DOHH2 (cell line): ENCODE results near the gene HIC2.
"Not testable (repeated sequence)": the region's sequence is repeated elsewhere in the genome, so short reads cannot be mapped to it uniquely, and the experiment has no call there.

Experiments
- EZH2phosphoT487 ChIP-seq: fragments of 200-600 bp; sonication (generic); IDR thresholded peaks from 2 replicates; pipeline ENCODE4 v1.6.1; 2017; ENCODE audit warnings: borderline replicate concordance, mild to moderate bottlenecking, antibody characterized with exemption, low read length, moderate library complexity, mixed read lengths
- TF ChIP-seq, protein P1 (sequence below): fragments of 200-600 bp; sonication (generic); IDR thresholded peaks from one replicate; pipeline ENCODE4 v1.5.1; 2014; ENCODE audit warnings: antibody characterized with exemption, mild to moderate bottlenecking, low read depth, low read length; ENCODE audit not compliant: poor library complexity, severe bottlenecking

DNA sequence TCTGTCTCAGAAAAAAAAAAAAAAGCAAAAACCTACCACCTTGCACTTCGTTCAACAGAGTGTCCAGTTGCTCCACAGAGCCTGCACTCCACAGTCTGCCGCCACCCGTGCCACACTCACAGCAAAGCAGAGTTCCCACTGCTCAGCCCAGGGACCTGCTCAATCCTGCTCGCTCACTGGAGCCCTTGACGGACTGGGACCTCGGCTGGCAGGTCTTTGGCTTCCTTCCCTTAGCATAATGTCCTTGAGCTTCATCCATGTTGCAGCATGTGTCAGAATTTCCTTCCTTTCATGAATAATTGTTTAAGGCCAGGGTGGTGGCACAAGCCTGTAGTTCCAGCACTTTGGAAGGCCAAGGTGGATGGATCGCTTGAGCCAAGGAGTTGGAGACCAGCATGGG is 22.6 kb upstream of the HIC2 start:
- TF ChIP-seq, protein P1, sequence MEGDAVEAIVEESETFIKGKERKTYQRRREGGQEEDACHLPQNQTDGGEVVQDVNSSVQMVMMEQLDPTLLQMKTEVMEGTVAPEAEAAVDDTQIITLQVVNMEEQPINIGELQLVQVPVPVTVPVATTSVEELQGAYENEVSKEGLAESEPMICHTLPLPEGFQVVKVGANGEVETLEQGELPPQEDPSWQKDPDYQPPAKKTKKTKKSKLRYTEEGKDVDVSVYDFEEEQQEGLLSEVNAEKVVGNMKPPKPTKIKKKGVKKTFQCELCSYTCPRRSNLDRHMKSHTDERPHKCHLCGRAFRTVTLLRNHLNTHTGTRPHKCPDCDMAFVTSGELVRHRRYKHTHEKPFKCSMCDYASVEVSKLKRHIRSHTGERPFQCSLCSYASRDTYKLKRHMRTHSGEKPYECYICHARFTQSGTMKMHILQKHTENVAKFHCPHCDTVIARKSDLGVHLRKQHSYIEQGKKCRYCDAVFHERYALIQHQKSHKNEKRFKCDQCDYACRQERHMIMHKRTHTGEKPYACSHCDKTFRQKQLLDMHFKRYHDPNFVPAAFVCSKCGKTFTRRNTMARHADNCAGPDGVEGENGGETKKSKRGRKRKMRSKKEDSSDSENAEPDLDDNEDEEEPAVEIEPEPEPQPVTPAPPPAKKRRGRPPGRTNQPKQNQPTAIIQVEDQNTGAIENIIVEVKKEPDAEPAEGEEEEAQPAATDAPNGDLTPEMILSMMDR = not testable (repeated sequence)
- TF ChIP-seq EZH2phosphoT487 = not testable (repeated sequence)
